ENCODE results near the gene ELF3. TPM values are rescaled to one million over a fixed set of nuclear protein-coding genes. Genes with fewer than 3 reads are reported as not detected.

The ELF3 gene
- total and polyA plus RNA-seq, 10 donors, result 0.24 to 3.4 (median 1.1) TPM

GRCh38 chr1:202007805-202008489, 2.4 kb upstream of the ELF3 start:
- Histone ChIP-seq H3K4me3 (no peak overlapping the region), H3K27me3 (replicated peaks in 1 of 7) (no peaks in the 10 kb centered on the region), H3K27ac (no peak overlapping the region), H3K36me3 (peaks cover 2 to 57% (median 44%) of the 10 kb centered on the region in 6 donors), H3K9me3 (no peaks in the 10 kb centered on the region), H3K4me1 (peaks cover 0 to 9% (median 0%) of the 10 kb centered on the region in 6 donors)
- TF ChIP-seq POLR2AphosphoS5 (IDR thresholded peaks at IDR 0.05) (no peak), POLR2A (IDR thresholded peaks at IDR 0.05) (no peak), CTCF (IDR thresholded peaks at IDR 0.05 in 8 of 11, conservative IDR thresholded peaks at IDR 0.05 in 3 of 11) (no peak)
- peak; percentile 41 for DNase-seq
- WGBS, 5 donors, result 81 to 87% (median 83%) methylated on average over 9 to 11 of the region's 11 CpGs
- intact Hi-C loops (cut with DNase I; ENCODE audit: low total_unique reads), result loop anchor here (5.0 kb wide), 1 partner anchor 109 kb away; no protein-coding TSS in a partner anchor

GRCh38 chr1:202009326-202010179, 834 bp upstream of the ELF3 start:
- no peak for TF ChIP-seq POLR2AphosphoS5 (IDR thresholded peaks at IDR 0.05)
- TF ChIP-seq CTCF (IDR thresholded peaks at IDR 0.05 in 8 of 11, conservative IDR thresholded peaks at IDR 0.05 in 3 of 11), result peak; percentile 44 to 89 (median 79)
- Histone ChIP-seq H3K4me1 (peaks cover 0 to 9% (median 0%) of the 10 kb centered on the region in 6 donors), H3K27me3 (replicated peaks in 1 of 7) (no peaks in the 10 kb centered on the region), H3K9me3 (no peaks in the 10 kb centered on the region), H3K36me3 (peaks cover 1 to 54% (median 28%) of the 10 kb centered on the region in 6 donors), H3K27ac (no peak overlapping the region), H3K4me3 (no peak overlapping the region)
- DNase-seq, result peak; percentile 67
- WGBS, 5 donors, result 21 to 32% (median 32%) methylated on average over 9 to 11 of the region's 11 CpGs
- intact Hi-C loops (cut with DNase I; ENCODE audit: low total_unique reads), result loop anchor here (5.0 kb wide), 1 partner anchor 108 kb away; no protein-coding TSS in a partner anchor

- 90 to 96% (median 94%) methylated on average over 9 to 11 of the region's 11 CpGs for WGBS, 5 donors
Measured at GRCh38 chr1:202011994-202012393, 1.6 kb downstream of the ELF3 start.

More at GRCh38 chr1:202011994-202012393, 1.6 kb downstream of the ELF3 start:
- no peak for TF ChIP-seq POLR2A (IDR thresholded peaks at IDR 0.05)
- no peak for TF ChIP-seq CTCF (IDR thresholded peaks at IDR 0.05 in 8 of 11, conservative IDR thresholded peaks at IDR 0.05 in 3 of 11)
- TF ChIP-seq POLR2AphosphoS5 (IDR thresholded peaks at IDR 0.05), result no peak
- no peak overlapping the region for H3K27ac ChIP-seq
- no peak overlapping the region for H3K4me3 ChIP-seq
- intact Hi-C loops (cut with DNase I; ENCODE audit: low total_unique reads), result no loop called here
- peaks cover 0 to 9% (median 0%) of the 10 kb centered on the region in 6 donors for H3K4me1 ChIP-seq
- H3K9me3 ChIP-seq, result no peaks in the 10 kb centered on the region
- peak; percentile 62 for DNase-seq
- H3K36me3 ChIP-seq, result peaks cover 0 to 43% (median 5%) of the 10 kb centered on the region in 6 donors
- H3K27me3 ChIP-seq (replicated peaks in 1 of 7), result no peaks in the 10 kb centered on the region
